Transverse colon (tissue), 4 donors: ENCODE data around the gene FOXD4L5. TPM values are rescaled to one million over a fixed set of nuclear protein-coding genes. Genes with fewer than 3 reads are reported as not detected.
"Not testable (repeated sequence)": the region's sequence is repeated elsewhere in the genome, so short reads cannot be mapped to it uniquely, and the experiment has no call there.

Source experiments
- DNase-seq: peaks from one replicate; pipeline ENCODE4 v3.0.0-alpha.2; 2019
- H3K27ac ChIP-seq, 4 donors: fragments of 200-600 bp; sonication (generic); 2 replicates each; pipeline ENCODE4 v1.5.1; 2016 to 2018; ENCODE audit warnings: inconsistent platforms in 4 of 4
- H3K27me3 ChIP-seq: fragments of 200-600 bp; sonication (generic); 2 replicates; pipeline ENCODE4 v1.5.1; 2017; ENCODE audit warnings: inconsistent platforms
- H3K36me3 ChIP-seq, 4 donors: fragments of 200-600 bp; sonication (generic); 2 replicates each; pipeline ENCODE4 v1.5.1; 2017 to 2019; ENCODE audit warnings: inconsistent platforms in 4 of 4
- H3K4me1 ChIP-seq, 4 donors: fragments of 200-600 bp; sonication (generic); 2 replicates each; pipeline ENCODE4 v1.5.1; 2017 to 2020; ENCODE audit warnings: inconsistent platforms in 4 of 4
- H3K4me3 ChIP-seq, 4 donors: fragments of 200-600 bp; sonication (generic); 1 replicate in 1 of 4; 2 replicates in 3 of 4; pipeline versions ENCODE4 v1.5.1 to v1.6.1; 2017 to 2019; ENCODE audit warnings: inconsistent platforms in 4 of 4
- H3K9me3 ChIP-seq, 2 donors: fragments of 200-600 bp; sonication (generic); 2 replicates each; pipeline ENCODE4 v1.5.1; 2017 to 2019; ENCODE audit warnings: inconsistent platforms in 2 of 2
- WGBS, 2 donors: methylation state at CpG; one replicate each; pipeline ENCODE4 v1.1.5; 2018; ENCODE audit warnings: low coverage in 1 of 2; 5-methylcytosine and 5-hydroxymethylcytosine counted together
- in situ Hi-C, 4 donors: fragments of 200-750 bp; cut with MboI; loops; one replicate each; pipeline versions ENCODE4 v1.15.0 to v1.15.1; 2017; ENCODE audit warnings: low sequenced_read_pairs in 3 of 4, low pct_ligation_motif_present in 1 of 4, low pct_unique_long_range_greater_than_20kb in 1 of 4
- intact Hi-C: fragments of 100-400 bp; cut with DNase I; formaldehyde crosslinking; loops from one replicate; pipeline ENCODE4 v1.15.1; 2023; ENCODE audit warnings: low total_unique reads
- small RNA-seq, 4 donors: library from RNA; depleted of rRNA; stranded (forward); fragments of <200 nt; gene quantifications; one replicate each; pipeline ENCODE3, GENCODE V24; 2016
- total RNA-seq, 4 donors: library from RNA; depleted of rRNA; stranded (reverse); fragments of >200 nt; gene quantifications; one replicate each; pipeline ENCODE4 v1.1.0, GENCODE V29; 2016

The FOXD4L5 gene
- not detected for total RNA-seq

DNA sequence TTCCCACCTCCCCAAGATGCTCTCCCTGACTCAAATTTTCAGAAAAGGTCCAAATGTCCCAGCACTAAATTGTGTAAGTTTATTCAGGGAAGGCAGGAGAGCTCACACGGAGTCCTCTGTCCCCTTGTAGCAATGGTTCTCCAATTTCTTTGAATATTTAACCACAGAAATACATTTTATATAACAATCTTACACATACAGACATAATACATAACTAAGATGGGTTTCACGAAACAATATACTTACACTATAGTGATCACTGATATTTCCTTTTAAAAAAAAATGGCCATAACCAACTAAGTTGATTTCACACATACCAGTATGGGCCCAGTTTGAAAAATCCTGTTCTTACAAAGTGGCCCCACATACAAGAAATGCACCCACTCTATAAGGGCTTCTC is at the start of gene FOXD4L5:
TSS of gene FOXD4L5 (minus strand) at position 101 of the 400 bp plus-strand sequence. CDS start 832 bp downstream, outside the sequence.
- DNase-seq, H3K4me3 ChIP-seq, H3K27ac ChIP-seq, H3K36me3 ChIP-seq, in situ Hi-C loops, intact Hi-C loops, H3K27me3 ChIP-seq, H3K9me3 ChIP-seq, H3K4me1 ChIP-seq: not testable (repeated sequence)
- WGBS, 2 donors: 83% methylated on average over 1 of the region's 2 CpGs; no CpG with 5 or more reads in 1 of the 2 donors

GRCh38 chr9:65283943-65284342 is 1.1 kb downstream of the FOXD4L5 start:
- H3K4me3 ChIP-seq, H3K9me3 ChIP-seq, DNase-seq, H3K4me1 ChIP-seq, H3K27me3 ChIP-seq, intact Hi-C loops, H3K27ac ChIP-seq, H3K36me3 ChIP-seq, in situ Hi-C loops: not testable (repeated sequence)
- no CpG with 5 or more reads among the region's 33 CpGs for WGBS, 2 donors

DNA sequence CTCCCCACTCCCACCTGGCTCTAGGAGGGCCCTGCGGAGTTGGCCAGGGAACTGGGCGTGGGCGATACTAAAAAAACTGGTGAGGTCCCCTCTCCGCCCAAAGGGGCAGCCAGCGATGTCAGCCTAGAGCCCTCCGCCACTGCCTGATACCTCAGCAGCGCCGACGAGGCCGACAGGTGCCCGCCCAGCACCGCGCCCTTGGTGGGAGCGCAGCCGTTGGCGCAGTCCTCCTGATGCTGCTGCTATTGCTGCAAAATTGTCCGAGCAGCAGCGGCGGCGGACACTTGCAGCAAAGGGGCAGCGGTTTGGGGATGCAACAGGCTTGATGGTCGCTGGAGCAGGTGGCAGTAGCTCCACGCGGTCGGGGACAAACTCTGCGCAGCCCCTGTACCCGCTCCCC is 2.0 kb downstream of the FOXD4L5 start:
- H3K9me3 ChIP-seq, intact Hi-C loops, H3K27me3 ChIP-seq, H3K4me1 ChIP-seq, DNase-seq, H3K27ac ChIP-seq, H3K4me3 ChIP-seq, in situ Hi-C loops, H3K36me3 ChIP-seq: not testable (repeated sequence)
- WGBS, 2 donors: no CpG with 5 or more reads among the region's 27 CpGs

Small RNA genes within 50 kb of the gene (small RNA-seq; reads per million reads assigned to genes)
- gene IGKV1OR9-1: 0 reads per million in 4 donors
